ENCODE results near the gene ZNF32. TPM values are rescaled to one million over a fixed set of nuclear protein-coding genes. Genes with fewer than 3 reads are reported as not detected.

The ZNF32 gene
- total and polyA plus RNA-seq, 2 donors (not counting 3 experiments of a cell fraction or from before 2014, with no cell fraction given) = 12.5 to 14.4 TPM

GRCh38 chr10:43671659-43672531, 23.2 kb upstream of the ZNF32 start:
- no peaks in the 10 kb centered on the region for H3K9me3 ChIP-seq (replicated peaks; ENCODE audit: control insufficient read depth, insufficient read depth, low read length)
- dilution Hi-C loops (cut with MboI; ENCODE audit: extremely low pct_ligation_motif_present, low sequenced_read_pairs) = no loop called here
- ChIA-PET POLR2A (no interaction called here), CTCF (interaction anchor here (0.7 to 3.5 kb wide), 7 partner anchors 11 to 1193 kb away, joined by 3 to 62 read pairs (median 11); no protein-coding TSS in a partner anchor)
- H3K36me3 ChIP-seq (ENCODE audit: control insufficient read depth in 2 of 2, extremely low read depth in 1 of 2, insufficient read depth in 2 of 2, low read length in 2 of 2) = no peaks in the 10 kb centered on the region
- H4K20me1 ChIP-seq (replicated peaks; ENCODE audit: control insufficient read depth, extremely low read depth, insufficient read depth, low read length) = no peaks in the 10 kb centered on the region
- H3K79me2 ChIP-seq (ENCODE audit: control insufficient read depth, insufficient read depth, low read length) = no peaks in the 10 kb centered on the region
- intact Hi-C loops (cut with micrococcal nuclease) = loop anchor here (1.0 to 10.0 kb wide), 6 partner anchors 115 to 1303 kb away; partner anchors contain the start of gene DEPP1
- H3K4me2 ChIP-seq (ENCODE audit: insufficient read depth, low read length) = no peak overlapping the region
- H2AFZ ChIP-seq (ENCODE audit: low read depth, low read length) = no peak overlapping the region
- no peak overlapping the region for H3K4me3 ChIP-seq (replicated peaks in 1 of 3; ENCODE audit: insufficient read depth in 1 of 3, low read depth in 1 of 3, low read length in 3 of 3)
- TF ChIP-seq JUN (IDR thresholded peaks at IDR 0.05; ENCODE audit: borderline replicate concordance, insufficient read depth, insufficient read length, low read depth) (no peak), FOS (IDR thresholded peaks at IDR 0.05; ENCODE audit: borderline replicate concordance, insufficient read depth, low read length) (no peak), CTCF (IDR thresholded peaks at IDR 0.05; ENCODE audit: extremely low read depth in 1 of 2, insufficient read depth in 1 of 2, low read depth in 1 of 2, low read length in 2 of 2) (peak; percentile 47 to 64)
- FAIRE-seq (peak; percentile 95), DNase-seq (ENCODE audit: low read depth, low spot score) (peak; percentile 69)
- BruUV-seq (replicated peaks) = no TSS peak
- H3K4me1 ChIP-seq (ENCODE audit: control insufficient read depth, extremely low read depth, insufficient read depth, low read length) = no peaks in the 10 kb centered on the region
- no peaks in the 10 kb centered on the region for H3K9me1 ChIP-seq (replicated peaks; ENCODE audit: control insufficient read depth, extremely low read depth, insufficient read depth, low read length)
- no peak overlapping the region for H3K9ac ChIP-seq (replicated peaks; ENCODE audit: extremely low read depth, insufficient read depth, low read length)
- H3K27me3 ChIP-seq (ENCODE audit: control insufficient read depth in 2 of 2, insufficient read depth in 2 of 2, low read length in 2 of 2) = peaks cover 9 to 12% of the 10 kb centered on the region in 2 experiments
- H3K27ac ChIP-seq (ENCODE audit: insufficient read depth, low read depth, low read length) = no peak overlapping the region

- intact Hi-C loops (cut with micrococcal nuclease) = no loop called here
- no peak for FAIRE-seq
These were observed 20.7 kb upstream of the ZNF32 start for GRCh38 chr10:43669386-43669785.

More at GRCh38 chr10:43669386-43669785, 20.7 kb upstream of the ZNF32 start:
- Histone ChIP-seq H2AFZ (ENCODE audit: low read depth, low read length) (no peak overlapping the region), H3K4me2 (ENCODE audit: insufficient read depth, low read length) (no peak overlapping the region), H3K36me3 (ENCODE audit: control insufficient read depth in 2 of 2, extremely low read depth in 1 of 2, insufficient read depth in 2 of 2, low read length in 2 of 2) (no peaks in the 10 kb centered on the region), H3K27me3 (ENCODE audit: control insufficient read depth in 2 of 2, insufficient read depth in 2 of 2, low read length in 2 of 2) (peaks cover 17 to 18% of the 10 kb centered on the region in 2 experiments), H3K4me3 (replicated peaks in 1 of 3; ENCODE audit: insufficient read depth in 1 of 3, low read depth in 1 of 3, low read length in 3 of 3) (no peak overlapping the region), H3K27ac (ENCODE audit: insufficient read depth, low read depth, low read length) (no peak overlapping the region), H3K79me2 (ENCODE audit: control insufficient read depth, insufficient read depth, low read length) (no peaks in the 10 kb centered on the region), H4K20me1 (replicated peaks; ENCODE audit: control insufficient read depth, extremely low read depth, insufficient read depth, low read length) (no peaks in the 10 kb centered on the region), H3K9me3 (replicated peaks; ENCODE audit: control insufficient read depth, insufficient read depth, low read length) (no peaks in the 10 kb centered on the region), H3K9ac (replicated peaks; ENCODE audit: extremely low read depth, insufficient read depth, low read length) (no peak overlapping the region), H3K4me1 (ENCODE audit: control insufficient read depth, extremely low read depth, insufficient read depth, low read length) (no peaks in the 10 kb centered on the region), H3K9me1 (replicated peaks; ENCODE audit: control insufficient read depth, extremely low read depth, insufficient read depth, low read length) (no peaks in the 10 kb centered on the region)
- ChIA-PET POLR2A (no interaction called here), CTCF (interaction anchor here (0.8 to 3.5 kb wide), 6 partner anchors 13 to 1194 kb away, joined by 3 to 62 read pairs (median 8); no protein-coding TSS in a partner anchor)
- dilution Hi-C loops (cut with MboI; ENCODE audit: extremely low pct_ligation_motif_present, low sequenced_read_pairs) = no loop called here
- no peak for TF ChIP-seq GATA2 (IDR thresholded peaks at IDR 0.05; ENCODE audit: insufficient read depth, insufficient read length, low read depth, low read length)
- no peak for TF ChIP-seq JUN (IDR thresholded peaks at IDR 0.05; ENCODE audit: borderline replicate concordance, insufficient read depth, insufficient read length, low read depth)
- TF ChIP-seq FOS (IDR thresholded peaks at IDR 0.05; ENCODE audit: borderline replicate concordance, insufficient read depth, low read length) = no peak
- no peak for TF ChIP-seq POLR2A (IDR thresholded peaks at IDR 0.05; ENCODE audit: low read depth, low read length)
- no peak for TF ChIP-seq EZH2 (IDR thresholded peaks at IDR 0.05; ENCODE audit: borderline replicate concordance, low read depth, low read length, severe bottlenecking)
- TF ChIP-seq CTCF (IDR thresholded peaks at IDR 0.05; ENCODE audit: extremely low read depth in 1 of 2, insufficient read depth in 1 of 2, low read depth in 1 of 2, low read length in 2 of 2) = no peak
- TF ChIP-seq MYC (IDR thresholded peaks at IDR 0.05; ENCODE audit: low read depth, low read length) = no peak
- no peak for TF ChIP-seq POLR2AphosphoS5 (IDR thresholded peaks at IDR 0.05; ENCODE audit: insufficient read depth, low read depth, low read length)
- no peak for TF ChIP-seq MAX (IDR thresholded peaks at IDR 0.05; ENCODE audit: insufficient read depth, insufficient read length)
- no peak for DNase-seq (ENCODE audit: low read depth, low spot score)
- BruUV-seq (replicated peaks) = no TSS peak
